Effector CD8-positive, alpha-beta T cell (primary cell): ENCODE measurements around the gene CYBC1.
"Not testable (repeated sequence)": the region's sequence is repeated elsewhere in the genome, so short reads cannot be mapped to it uniquely, and the experiment has no call there.

Experiments used
- DNase-seq: peaks from one replicate; lab custom pipeline; 2025; lab: John Stamatoyannopoulos, UW

The CYBC1 gene

DNA sequence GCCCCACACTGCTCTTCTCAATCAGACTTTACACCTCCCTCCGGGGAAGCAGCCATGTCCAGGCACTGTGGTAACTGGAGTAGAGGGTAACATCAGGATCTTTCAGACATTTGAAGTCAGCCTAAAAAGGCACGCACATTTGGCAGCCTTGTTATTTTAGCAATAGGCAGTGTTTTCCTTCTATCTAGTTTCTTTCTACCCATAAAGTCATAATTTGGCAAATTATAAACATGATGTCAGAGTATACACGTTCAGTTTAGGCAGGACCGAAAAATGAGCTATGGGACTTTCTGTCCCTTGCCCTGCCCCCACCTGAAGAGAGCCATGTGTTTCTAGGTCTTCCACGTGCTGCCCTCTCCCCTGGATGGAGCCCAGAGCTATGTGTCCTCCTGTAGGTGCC is 29.1 kb upstream of the CYBC1 start:
- no peak for DNase-seq

DNA sequence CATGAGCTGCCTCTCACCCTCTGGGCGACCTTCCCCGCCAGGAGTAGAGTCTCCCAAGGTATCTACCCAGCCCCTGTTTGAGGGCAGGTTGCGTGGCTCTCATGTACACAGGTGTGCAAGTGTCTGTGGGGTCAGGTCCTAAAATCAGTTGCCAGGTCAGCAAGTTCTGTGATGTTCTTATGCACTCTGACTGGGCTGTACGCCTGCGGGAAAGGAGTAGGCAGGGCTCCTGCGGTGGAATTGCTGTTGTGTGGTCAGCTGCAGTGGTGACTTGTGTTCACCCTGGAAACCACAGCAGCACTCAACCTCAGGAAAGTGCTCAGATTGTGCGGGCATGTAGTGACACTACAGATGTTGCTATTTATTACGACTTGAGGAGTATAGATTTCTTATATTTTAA is 27.4 kb upstream of the CYBC1 start:
- no peak for DNase-seq

DNA sequence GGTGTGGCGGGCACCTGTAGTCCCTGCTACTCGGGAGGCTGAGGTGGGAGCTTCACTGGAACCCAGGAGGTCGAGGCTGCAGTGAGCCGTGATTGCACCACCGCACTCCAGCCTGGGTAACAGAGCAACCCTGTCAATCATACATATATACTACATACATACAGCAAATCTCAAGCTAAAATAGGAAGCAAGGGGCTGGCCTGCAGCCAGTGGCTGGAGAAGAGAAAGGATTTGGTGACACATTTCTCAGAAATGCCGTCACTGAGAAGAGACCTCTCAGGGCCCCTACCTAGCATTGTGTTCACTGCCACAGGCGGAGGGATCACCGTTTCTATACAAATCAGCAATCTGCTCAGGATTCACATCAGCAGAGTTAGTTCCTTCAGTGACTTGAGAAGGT is 24.9 kb upstream of the CYBC1 start:
- no peak for DNase-seq

DNA sequence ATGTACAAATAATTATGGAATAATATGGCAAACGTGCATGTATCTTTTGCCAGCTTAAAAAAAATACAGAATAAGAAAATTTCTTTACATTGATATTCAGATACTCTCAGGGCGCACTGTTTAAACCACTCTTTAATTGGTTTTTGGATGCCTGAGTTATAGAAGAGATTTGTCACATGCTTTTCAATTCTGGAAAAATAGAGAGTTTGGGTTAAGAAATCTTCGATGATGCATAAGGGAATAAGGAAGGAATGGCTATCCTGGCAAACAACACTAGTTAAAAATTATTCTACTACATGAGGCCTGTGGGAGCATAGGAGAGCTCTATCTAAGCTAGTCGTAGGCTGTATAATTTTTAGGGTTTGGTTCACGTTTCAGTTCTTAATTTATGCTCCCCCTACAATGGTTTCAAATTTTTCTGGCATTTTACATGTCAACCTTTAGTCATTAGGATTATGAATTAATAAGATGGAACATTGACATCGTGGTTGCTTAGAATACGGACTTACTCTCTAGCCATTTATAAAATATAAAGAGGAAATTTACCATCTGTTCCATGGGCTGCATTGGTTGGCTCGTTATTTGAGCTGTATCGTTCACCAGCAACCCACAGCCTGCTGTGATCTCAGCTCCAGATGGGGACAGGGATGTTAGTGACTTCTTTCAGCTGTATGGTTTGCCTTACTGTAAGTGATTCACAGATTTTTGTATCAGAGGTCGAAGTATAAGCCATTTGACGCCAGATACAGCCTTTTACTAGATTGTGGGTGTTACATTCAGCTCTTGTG is 23.9 kb upstream of the CYBC1 start:
- DNase-seq, result no peak

DNA sequence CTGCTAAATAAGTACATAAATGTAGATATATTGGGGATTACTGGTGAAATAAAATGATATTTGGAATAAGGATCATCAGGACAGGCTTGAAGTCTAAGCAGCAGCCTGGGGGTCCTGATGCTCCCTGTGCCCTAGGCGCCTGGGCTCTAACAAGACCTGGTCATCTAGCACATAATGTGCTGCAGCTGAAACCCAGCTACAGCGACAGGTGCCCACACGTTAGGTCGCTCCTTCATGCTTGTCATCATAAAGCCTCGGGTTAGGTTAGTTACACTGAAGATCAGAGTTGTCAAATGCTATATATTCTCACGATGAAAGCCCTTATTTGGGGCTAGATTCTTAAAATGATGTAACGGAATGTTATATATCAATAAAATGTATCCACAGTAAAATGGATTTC is 19.5 kb upstream of the CYBC1 start:
- no peak for DNase-seq

DNA sequence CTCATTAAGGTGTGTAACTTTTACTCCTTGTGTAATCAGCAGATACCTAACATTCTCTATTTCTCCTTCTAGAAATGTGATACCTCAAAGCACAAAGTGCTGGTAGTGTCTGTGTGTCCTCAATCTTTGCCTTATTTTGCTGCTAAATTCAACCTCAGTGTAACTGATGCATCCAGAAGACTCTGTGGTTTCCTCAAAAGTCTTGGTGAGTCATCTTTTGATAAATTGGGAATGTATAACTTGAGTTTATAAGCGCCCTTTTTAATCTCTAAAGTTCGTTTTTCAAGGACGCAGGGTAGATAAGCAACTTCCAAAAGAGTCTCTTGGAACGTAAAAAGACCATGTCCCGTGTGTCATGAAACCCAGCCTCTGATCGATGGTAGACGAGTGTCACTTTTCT is 18.1 kb upstream of the CYBC1 start:
- DNase-seq, result no peak

DNA sequence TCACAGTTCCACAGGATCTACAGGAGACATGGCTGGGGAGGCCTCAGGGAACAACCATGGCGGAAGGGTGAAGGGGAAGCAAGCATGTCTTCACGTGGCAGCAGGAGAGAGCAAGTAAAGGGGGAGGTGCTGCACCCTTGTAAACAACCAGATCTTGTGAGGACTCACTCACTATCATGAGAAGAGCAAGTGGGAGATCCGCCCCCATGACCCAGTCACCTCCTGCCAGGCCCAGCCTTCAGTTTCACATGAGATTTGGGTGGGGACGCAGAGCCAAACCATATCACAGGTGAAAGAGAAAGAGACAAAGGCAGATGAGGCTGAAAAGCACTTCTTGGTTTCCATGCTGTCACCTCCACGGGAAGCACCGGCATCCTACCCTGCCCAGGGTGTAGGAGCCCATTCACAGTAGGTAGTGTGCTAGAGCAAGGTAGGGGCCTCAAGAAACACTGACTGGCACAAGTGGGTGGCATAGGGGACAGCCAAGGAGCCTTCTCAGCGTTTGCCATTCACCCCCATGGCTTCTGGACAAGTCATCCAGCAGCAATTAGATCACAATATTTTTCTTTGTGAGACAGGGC is 14.6 kb upstream of the CYBC1 start:
- DNase-seq, result no peak

DNA sequence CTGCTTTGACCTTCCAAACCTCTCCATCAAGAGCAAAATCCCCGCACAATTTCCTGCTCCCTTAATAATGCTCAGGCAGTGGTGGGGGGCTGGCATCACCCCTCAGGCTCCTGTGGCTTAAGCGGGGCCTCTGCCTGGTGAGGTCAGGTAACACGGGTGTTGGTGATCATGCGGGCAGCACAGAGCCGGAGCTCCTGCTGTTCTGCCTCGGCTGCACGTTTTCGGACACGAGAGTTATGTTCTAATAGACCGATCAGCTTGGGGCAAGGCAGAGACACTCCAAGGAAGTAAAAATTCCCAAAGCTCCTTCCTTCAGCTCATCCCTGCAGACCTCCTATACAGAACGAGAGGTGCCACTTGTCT is 14.0 kb upstream of the CYBC1 start:
- DNase-seq, result no peak

DNA sequence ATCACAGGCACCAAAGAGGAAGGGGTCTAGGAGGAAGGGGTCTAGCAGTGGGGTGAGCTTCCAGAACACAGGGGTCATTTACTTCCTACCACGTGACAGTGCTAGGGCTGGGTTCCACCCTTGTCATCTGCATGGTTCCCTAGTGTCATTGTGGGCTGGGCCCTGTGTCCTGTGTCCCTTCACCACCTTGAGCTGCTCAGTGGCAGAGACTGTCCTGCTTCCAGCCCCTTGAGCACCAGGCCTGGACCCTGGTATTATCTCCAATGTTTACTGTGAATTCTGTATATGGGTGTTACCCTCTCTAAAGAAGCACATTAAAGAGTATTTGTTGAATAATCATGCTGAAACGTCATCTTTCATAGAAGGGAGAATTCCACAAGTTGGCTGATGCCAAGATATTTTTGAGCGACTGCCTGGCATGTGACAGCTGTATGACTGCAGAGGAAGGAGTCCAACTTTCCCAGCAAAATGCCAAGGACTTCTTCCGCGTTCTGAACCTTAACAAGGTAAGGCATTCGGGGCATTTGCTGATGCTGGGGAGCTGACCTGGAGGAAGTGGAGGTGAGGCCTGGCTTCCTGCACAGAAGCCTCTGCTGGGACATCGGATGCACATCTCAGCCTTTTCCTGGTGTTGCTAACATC is 13.5 kb upstream of the CYBC1 start:
- no peak for DNase-seq

DNA sequence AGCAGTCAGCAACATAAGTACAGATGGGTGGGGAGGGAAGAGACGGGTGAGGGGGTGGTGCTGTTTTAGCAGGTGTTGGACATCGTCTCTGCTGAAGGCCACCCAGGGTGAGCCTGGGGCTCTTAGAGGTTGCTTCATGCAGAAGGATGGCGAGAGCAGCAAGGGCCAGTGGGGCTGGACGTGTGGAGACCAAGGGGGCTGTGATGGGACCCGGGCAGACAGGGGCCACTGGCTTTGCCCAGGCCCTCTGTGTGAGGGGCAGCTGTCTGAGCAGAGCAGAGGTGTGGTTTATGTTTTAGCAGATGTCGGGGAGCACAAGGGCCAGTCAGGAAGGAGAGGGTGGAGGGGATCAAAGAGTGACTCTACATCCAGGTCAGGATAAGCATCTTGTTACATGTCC is 12.8 kb upstream of the CYBC1 start:
- DNase-seq, result no peak

DNA sequence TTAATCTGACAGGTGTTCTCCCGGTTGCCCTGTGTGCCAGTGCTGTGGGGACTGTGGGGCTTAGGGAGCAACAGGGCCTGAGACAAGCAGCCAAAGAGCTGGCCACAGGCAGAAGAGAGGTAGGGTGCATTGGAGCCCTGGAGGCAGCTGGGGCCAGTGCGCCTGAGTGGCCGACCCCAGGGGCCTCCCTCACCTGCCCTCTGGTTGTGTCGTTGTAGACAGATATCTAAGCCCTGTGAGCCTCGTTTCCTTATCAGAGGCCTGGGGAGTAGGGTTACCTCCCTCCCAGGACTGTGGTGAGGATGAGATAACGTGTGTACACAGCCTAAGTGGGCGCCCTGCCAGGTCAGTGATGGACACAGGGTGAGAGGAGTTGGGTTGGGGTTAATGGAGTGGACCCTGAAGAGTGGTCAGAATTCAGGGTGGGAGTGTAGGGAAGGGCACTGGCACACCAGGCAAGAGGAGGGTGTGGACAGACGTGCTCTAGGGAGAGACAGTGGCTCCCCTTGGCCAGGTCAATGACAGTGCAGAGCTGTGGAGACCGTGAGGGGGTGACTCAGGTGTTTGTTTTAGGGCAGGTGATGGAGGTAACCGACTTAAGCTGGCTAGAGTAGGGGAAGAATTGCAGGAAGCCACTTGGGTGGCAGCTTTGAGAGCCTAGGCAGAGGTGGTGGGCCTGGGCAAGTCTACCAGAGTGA is 11.4 kb upstream of the CYBC1 start:
- DNase-seq, result no peak

DNA sequence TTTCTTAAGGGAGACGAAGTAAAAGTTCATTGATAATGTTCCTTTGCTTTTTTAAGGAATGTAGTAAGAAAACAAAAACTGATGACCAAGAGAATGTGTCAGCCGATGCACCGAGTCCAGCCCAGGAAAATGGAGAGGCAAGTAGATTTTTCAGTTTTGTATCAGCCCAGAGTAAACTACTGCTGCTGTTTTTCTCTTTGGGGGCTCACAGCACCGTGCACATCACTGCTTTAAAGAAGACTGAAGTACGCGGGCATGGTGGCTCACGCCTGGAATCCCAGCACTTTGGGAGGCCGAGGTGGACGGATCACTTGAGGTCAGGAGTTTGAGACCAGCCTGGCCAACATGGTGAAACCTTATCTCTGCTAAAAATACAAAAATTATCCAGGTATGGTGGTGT is 9.4 kb upstream of the CYBC1 start:
- DNase-seq, result not testable (repeated sequence)

DNA sequence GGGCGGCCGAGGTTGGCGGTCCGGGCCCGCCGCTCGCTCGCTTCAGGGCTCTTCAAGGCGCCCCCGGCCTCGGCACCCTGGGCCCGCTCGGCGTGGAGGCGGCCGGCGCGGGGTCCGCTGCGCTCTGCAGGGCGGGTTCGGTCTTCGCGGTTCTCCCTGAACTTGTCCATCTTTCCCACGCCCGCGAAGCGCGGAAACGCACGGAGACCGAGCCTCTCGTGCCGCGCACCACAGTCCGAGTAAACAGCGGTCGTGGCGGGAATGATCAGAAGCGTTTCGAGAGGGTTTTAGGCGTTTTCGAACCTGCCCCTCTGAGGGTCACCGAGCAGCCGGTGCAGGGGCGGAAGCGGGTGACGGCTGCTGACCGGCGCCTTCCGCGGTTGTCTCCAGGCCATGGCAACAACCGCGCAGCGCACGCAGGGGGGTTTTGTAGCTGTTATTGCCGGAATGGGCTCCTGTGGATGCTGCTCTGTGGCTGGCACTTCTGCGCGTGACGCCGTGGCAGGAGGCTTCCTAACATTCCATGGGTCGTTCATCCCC is 8.4 kb upstream of the CYBC1 start:
- no peak for DNase-seq

DNA sequence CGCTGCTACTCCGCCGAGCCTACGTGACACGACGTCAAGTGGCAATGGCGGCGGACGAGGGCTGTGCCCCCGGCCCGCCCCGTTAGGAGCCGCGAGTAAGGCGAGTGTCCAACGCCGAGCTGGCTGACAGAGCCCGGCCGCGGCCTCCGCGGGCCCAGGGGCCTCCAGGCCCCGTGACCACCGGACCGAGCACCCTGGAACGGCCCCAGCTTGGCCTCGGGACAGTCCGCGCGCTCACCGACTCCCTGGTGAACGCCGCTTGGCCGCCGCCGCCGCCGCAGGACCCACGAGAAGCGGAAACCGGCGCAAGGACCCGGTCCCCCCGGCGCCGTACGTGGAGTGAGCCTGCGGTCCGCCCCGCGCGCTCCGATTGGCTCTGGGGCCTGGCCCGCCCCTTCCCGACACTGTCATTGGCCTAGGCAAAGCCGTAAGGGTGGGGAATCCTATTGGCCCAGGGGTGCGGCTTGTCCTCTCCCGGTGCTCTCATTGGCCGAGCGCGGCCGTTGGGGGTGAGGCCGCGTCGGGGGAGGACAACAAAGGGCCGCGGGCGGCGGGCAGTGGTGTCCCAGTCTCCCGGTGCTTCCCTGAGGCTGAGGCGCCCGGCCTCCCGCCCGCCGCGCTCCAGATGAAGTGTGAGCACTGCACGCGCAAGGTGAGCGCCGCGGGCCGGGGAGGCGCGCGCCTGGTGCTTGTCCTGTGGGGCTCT is 7.8 kb upstream of the CYBC1 start, which contains the start of gene NARF:
Gene NARF (plus strand): TSS at position 563 of the 706 bp plus-strand sequence. CDS start 63 bp downstream, at position 626.
- DNase-seq, result peak; percentile 93

DNA sequence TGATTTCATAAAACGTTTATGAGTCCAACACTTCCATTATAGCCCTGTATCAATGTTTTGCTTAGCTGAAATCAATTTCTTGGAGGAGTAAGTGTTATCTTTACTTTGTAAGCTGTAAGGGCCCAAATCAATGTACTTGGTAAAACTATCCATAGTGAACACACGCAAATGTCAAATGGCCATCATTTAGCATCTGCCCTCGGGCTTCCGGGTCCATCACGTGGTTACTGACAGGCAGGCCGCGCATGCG is 7.3 kb upstream of the CYBC1 start:
- no peak for DNase-seq

DNA sequence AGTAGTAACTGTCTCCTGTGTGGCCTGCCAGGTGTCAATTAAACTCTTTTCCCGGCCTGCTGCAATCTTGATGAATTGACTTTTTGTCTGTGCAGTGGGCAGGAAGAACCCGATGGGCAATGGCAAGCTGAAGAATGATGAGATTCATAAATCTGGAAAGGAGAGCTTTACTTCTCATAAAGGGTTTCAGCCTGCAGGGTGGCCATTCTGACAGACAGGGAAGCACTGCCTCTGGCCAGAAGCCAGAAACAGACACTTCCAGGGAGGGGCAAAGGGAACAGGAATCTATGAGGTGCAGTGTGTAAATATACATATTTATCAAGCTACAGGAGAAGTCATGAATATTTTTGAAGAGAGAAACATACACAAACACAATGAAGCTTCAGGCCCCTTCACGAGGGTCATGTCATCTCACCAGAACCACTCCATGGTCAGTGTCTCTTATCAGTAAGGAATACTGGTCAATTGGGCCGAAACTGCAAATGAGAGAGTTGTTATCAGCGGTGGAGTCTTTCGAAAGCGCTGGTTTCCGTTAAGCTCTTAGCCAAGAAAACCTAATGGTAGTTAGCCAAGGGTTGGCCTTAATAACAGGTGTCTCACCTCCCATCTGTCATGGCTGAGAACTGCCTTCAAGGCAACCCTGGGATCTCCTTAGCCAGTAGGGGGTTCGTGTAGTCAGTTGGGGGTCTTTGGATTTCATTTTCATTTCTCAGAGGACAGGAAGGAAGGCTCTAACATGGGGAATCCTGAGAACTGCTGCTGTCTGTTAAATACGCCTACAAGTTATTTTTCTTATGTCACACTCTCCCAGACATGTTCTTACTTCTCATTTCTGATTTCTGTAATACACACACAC is 6.7 kb upstream of the CYBC1 start:
- DNase-seq, result no peak

DNA sequence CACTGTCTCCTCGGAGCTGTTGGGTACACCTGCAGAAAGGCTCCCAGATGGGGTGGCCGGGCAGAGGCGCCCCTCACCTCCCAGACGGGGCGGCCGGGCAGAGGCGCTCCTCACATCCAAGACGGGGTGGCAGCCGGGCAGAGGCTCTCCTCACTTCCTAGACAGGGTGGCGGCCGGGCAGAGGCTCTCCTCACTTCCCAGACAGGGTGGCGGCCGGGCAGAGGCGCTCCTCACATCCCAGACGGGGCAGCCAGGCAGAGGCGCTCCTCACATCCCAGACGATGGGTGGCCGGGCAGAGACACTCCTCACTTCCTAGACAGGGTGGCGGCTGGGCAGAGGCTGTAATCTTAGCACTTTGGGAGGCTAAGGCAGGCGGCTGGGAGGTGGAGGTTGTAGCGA is 3.2 kb upstream of the CYBC1 start:
- DNase-seq, result not testable (repeated sequence)

DNA sequence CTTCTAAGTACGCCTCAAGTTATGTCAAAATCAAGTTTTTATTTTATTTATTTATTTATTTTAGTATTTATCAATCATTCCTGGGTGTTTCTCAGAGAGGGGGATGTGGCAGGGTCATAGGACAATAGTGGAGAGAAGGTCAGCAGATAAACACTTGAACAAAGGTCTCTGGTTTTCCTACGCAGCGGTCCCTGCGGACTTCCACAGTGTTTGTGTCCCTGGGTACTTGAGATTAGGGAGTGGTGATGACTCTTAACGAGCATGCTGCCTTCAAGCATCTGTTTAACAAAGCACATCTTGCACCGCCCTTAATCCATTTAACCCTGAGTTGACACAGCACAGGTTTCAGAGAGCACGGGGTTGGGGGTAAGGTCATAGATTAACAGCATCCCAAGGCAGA is 2.6 kb upstream of the CYBC1 start:
- not testable (repeated sequence) for DNase-seq

DNA sequence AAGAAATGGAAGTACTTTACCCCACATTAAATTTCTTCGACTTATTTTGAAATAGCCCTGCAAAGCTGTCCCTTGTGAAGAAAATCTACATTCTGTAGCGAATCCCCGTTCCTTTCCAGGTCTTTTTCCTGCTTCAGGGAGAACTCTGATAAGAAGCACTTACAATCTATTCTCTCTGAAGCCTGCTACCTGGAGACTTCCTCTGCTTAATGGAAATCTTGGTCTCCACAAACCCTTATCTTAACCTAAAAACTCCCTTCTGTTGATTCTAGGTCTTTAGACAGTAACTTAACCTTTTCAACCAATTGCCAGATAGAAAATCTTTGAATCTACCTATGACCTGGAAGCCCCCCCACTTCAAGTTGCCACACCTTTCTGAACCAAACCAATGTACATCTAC is 1.6 kb upstream of the CYBC1 start:
- DNase-seq, result no peak

DNA sequence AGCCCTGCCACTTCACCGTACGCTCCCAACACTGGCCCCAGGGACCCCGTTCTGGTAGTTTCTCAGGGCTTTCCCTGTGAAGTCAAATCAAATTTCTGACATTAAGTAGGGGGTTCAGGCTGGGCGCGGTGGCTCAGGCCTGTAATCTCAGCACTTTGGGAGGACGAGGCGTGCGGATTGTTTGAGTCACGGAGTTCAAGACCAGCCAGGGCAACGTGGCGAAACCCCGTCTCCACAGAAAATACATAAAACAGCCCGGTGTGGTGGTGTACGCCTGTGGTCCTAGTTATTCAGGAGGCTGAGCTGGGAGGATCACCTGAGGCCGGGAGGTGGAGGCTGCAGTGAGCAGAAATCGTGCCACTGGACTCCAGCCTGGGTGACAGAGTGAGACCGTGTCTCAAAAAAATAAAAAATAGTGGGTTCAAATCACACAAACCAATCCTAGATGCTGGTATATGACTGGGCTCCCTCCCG is 632 bp downstream of the CYBC1 start:
- no peak for DNase-seq
